Panc1 (cell line): ENCODE results near the gene TNFAIP3. TPM values are rescaled to one million over a fixed set of nuclear protein-coding genes. Genes with fewer than 3 reads are reported as not detected.

Experiments used
- ATAC-seq: fragments of 200-7000 bp; cut with Tn5 transposase; 2 replicates; pipeline ENCODE4 v1.9.1; 2020; ENCODE audit warnings: mild to moderate bottlenecking, moderate library complexity
- BruUV-seq: library from RNA; stranded (reverse); fragments of 400-500 nt; replicated peaks from 2 replicates; lab custom pipeline; 2021; lab: Mats Ljungman, UMichigan
- CTCF ChIA-PET: fragments of 300-600 bp; sonication (Branson Sonifier 250); formaldehyde crosslinking; loops from one replicate; lab custom pipeline; 2022; ENCODE audit warnings: antibody characterized with exemption; lab: Charles Lee
- POLR2A ChIA-PET: fragments of 300-600 bp; sonication (Branson Sonifier 250); formaldehyde crosslinking; loops from one replicate; lab custom pipeline; 2022; ENCODE audit warnings: antibody characterized with exemption; lab: Charles Lee
- DNase-seq: peaks from one replicate; pipeline ENCODE4 v3.0.0-alpha.2; 2010; ENCODE audit warnings: low read depth, low spot score
- H3K27ac ChIP-seq: 2 replicates; pipeline ENCODE4 v1.5.1; 2011; ENCODE audit warnings: mild to moderate bottlenecking, low read length, inconsistent platforms
- H3K27me3 ChIP-seq: fragments of 200-500 bp; sonication (Bioruptor generic); 2 replicates; pipeline ENCODE4 v1.6.0; 2014; ENCODE audit warnings: low read length, inconsistent platforms; ENCODE audit not compliant: control insufficient read depth, insufficient read depth
- H3K36me3 ChIP-seq: fragments of 200-500 bp; sonication (Bioruptor generic); 2 replicates; pipeline ENCODE4 v1.5.1; 2014; ENCODE audit warnings: inconsistent platforms, mild to moderate bottlenecking, low read length, moderate library complexity; ENCODE audit not compliant: control insufficient read depth, insufficient read depth
- H3K4me1 ChIP-seq: 2 replicates; pipeline ENCODE4 v1.5.1; 2011; ENCODE audit warnings: inconsistent platforms, mild to moderate bottlenecking, low read length, moderate library complexity; ENCODE audit not compliant: control insufficient read depth, insufficient read depth
- H3K4me3 ChIP-seq, 2 experiments: 2 replicates each; pipeline ENCODE4 v1.5.1; 2011 to 2012; ENCODE audit warnings: low read depth in 2 of 2, low read length in 2 of 2, mild to moderate bottlenecking in 2 of 2, inconsistent platforms in 1 of 2, moderate library complexity in 1 of 2
- H3K9me3 ChIP-seq: fragments of 200-500 bp; sonication (Bioruptor generic); 2 replicates; pipeline ENCODE4 v1.5.1; 2014; ENCODE audit warnings: low read depth, mild to moderate bottlenecking, inconsistent platforms, low read length, moderate library complexity; ENCODE audit not compliant: control insufficient read depth, insufficient read depth
- POLR2AphosphoS5 ChIP-seq: IDR thresholded peaks from 2 replicates; pipeline ENCODE4 v1.6.1; 2012; ENCODE audit warnings: mild to moderate bottlenecking, low read depth, low read length, moderate library complexity
- REST ChIP-seq, 2 experiments: IDR thresholded peaks; 2 replicates each; pipeline ENCODE4 v1.6.1; 2011 to 2012; ENCODE audit warnings: low read depth in 2 of 2, control low read depth in 1 of 2, low read length in 1 of 2, mild to moderate bottlenecking in 1 of 2, moderate library complexity in 1 of 2; ENCODE audit not compliant: insufficient read depth in 1 of 2
- SIN3A ChIP-seq: IDR thresholded peaks from 2 replicates; pipeline ENCODE4 v1.6.1; 2012; ENCODE audit warnings: low read depth, mild to moderate bottlenecking, low read length, moderate library complexity, borderline replicate concordance; ENCODE audit not compliant: insufficient read depth
- TCF7L2 ChIP-seq: IDR thresholded peaks from 2 replicates; pipeline ENCODE4 v1.6.1; 2011; ENCODE audit warnings: mild to moderate bottlenecking, low read depth, low read length, inconsistent platforms
- in situ Hi-C: cut with HindIII; loops from 2 replicates; pipeline ENCODE4 v1.10.0; 2016; ENCODE audit warnings: low sequenced_read_pairs, low pct_unique_long_range_greater_than_20kb
- intact Hi-C: fragments of 100-400 bp; cut with micrococcal nuclease; formaldehyde crosslinking; loops from one replicate; pipeline ENCODE4 v1.10.0; 2022; ENCODE audit not compliant: unreplicated experiment
- total RNA-seq: library from RNA; stranded (reverse); gene quantifications from one replicate; pipeline ENCODE4 v1.2.1, GENCODE V29; 2021; ENCODE audit not compliant: unreplicated experiment
- TF ChIP-seq, protein P1 (sequence below): fragments of 450-650 bp; IDR thresholded peaks from 2 replicates; pipeline ENCODE4 v1.5.1; 2017; ENCODE audit warnings: mild to moderate bottlenecking

TNFAIP3 gene
- total RNA-seq, 1 experiment from 2014 or later = 15.0 TPM

DNA sequence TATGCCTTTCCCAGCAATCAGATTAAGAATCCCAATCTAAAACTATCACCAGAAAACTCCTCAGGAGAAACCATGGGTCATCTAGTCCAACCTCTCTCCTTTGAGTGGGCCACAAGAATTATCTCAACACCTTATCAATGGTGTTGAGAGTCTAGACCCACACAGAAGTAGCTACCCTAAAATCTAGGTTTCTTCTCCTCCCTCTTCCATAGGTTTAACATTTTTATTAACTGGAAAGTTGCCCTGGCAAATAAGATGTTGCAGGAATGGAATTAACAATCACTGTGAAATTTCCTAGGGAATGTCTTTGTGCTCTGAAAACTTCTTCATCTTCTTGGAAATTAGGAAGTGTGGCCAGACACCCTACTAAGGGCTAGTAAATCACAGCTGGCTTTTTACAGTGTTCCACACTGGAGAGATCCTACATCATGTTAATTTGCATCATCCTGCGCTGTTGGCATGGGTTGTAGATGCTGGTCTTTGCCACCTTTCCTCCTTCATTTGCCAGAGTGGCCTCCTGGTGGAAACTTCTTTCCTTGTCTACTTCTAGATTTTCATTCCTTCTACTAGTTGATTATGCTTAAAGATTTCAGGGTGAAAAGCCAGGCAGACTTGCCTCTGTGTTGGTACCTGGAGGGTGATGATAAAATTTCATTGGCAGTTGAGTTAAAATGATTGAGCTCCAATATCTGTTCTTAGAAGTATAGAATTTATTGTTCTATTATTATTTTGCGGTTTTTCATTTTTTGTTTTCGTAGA lies 2.7 kb downstream of the TNFAIP3 start:
- DNase-seq = no peak
- CTCF ChIA-PET = no interaction called here
- Histone ChIP-seq H3K4me1 (peaks cover 35% of the 10 kb centered on the region), H3K36me3 (peaks cover 4% of the 10 kb centered on the region; the same call in 1 of the 2 replicates), H3K9me3 (no peaks in the 10 kb centered on the region), H3K27ac (no peak overlapping the region), H3K4me3 (no peak overlapping the region), H3K27me3 (no peaks in the 10 kb centered on the region)
- ATAC-seq = no peak
- TF ChIP-seq REST (IDR thresholded peaks at IDR 0.05; ENCODE audit: insufficient read depth in 1 of 2, low read depth in 2 of 2, low read length in 1 of 2) = no peak
- TF ChIP-seq, protein P1, sequence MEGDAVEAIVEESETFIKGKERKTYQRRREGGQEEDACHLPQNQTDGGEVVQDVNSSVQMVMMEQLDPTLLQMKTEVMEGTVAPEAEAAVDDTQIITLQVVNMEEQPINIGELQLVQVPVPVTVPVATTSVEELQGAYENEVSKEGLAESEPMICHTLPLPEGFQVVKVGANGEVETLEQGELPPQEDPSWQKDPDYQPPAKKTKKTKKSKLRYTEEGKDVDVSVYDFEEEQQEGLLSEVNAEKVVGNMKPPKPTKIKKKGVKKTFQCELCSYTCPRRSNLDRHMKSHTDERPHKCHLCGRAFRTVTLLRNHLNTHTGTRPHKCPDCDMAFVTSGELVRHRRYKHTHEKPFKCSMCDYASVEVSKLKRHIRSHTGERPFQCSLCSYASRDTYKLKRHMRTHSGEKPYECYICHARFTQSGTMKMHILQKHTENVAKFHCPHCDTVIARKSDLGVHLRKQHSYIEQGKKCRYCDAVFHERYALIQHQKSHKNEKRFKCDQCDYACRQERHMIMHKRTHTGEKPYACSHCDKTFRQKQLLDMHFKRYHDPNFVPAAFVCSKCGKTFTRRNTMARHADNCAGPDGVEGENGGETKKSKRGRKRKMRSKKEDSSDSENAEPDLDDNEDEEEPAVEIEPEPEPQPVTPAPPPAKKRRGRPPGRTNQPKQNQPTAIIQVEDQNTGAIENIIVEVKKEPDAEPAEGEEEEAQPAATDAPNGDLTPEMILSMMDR = no peak
- TF ChIP-seq SIN3A = no peak
- TF ChIP-seq POLR2AphosphoS5 = no peak
- TF ChIP-seq TCF7L2 = no peak
- TSS peak; percentile 70 for BruUV-seq
- POLR2A ChIA-PET = no interaction called here
- in situ Hi-C loops = no loop called here
- intact Hi-C loops = loop anchor here (5.0 kb wide), 2 partner anchors 78 to 238 kb away; partner anchors contain the start of gene PERP

DNA sequence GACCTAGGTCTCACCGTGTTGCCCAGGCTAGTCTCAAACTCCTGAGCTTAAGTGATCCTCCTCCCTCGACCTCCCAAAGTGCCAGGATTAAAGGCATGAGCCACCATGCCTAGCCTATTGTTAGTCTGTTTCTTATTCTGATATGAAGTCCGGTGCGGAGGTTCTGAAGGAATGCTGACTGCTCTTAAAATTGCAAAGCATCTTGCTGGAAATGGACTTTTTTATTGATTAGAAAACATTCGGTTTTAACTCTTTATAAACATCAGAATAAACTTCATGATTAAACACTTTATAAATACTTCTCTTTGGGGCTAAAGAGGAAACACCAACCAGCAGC lies 3.2 kb downstream of the TNFAIP3 start:
- Histone ChIP-seq H3K4me3 (no peak overlapping the region), H3K4me1 (peaks cover 35% of the 10 kb centered on the region), H3K9me3 (no peaks in the 10 kb centered on the region), H3K27ac (no peak overlapping the region), H3K36me3 (peaks cover 4% of the 10 kb centered on the region; the same call in 1 of the 2 replicates), H3K27me3 (no peaks in the 10 kb centered on the region)
- DNase-seq = no peak
- POLR2A ChIA-PET = no interaction called here
- TF ChIP-seq TCF7L2 (no peak), POLR2AphosphoS5 (no peak), SIN3A (no peak), REST (IDR thresholded peaks at IDR 0.05; ENCODE audit: insufficient read depth in 1 of 2, low read depth in 2 of 2, low read length in 1 of 2) (no peak)
- TF ChIP-seq, protein P1 = no peak
- BruUV-seq = no TSS peak
- intact Hi-C loops = loop anchor here (5.0 kb wide), 1 partner anchor 77 kb away; no protein-coding TSS in a partner anchor
- in situ Hi-C loops = no loop called here
- CTCF ChIA-PET = no interaction called here
- no peak for ATAC-seq
